Upper lobe of right lung (tissue), 1 donor: ENCODE measurements around the gene PTH1R. TPM values are rescaled to one million over a fixed set of nuclear protein-coding genes. Genes with fewer than 3 reads are reported as not detected.

Experiments used
- ATAC-seq: fragments of 200-7000 bp; cut with Tn5 transposase; one replicate; pipeline ENCODE4 v1.9.1; 2020; ENCODE audit warnings: mild to moderate bottlenecking, moderate library complexity
- DNase-seq: peaks from one replicate; pipeline ENCODE4 v3.0.0-alpha.2; 2020
- H3K27ac ChIP-seq: fragments of 200-600 bp; one replicate; pipeline ENCODE4 v1.8.0; 2022
- H3K27me3 ChIP-seq: fragments of 200-600 bp; one replicate; pipeline ENCODE4 v1.8.0; 2022; ENCODE audit warnings: mild to moderate bottlenecking
- H3K36me3 ChIP-seq: fragments of 200-600 bp; one replicate; pipeline ENCODE4 v1.8.0; 2022
- H3K4me1 ChIP-seq: fragments of 200-600 bp; one replicate; pipeline ENCODE4 v1.8.0; 2022
- H3K4me3 ChIP-seq: fragments of 200-600 bp; one replicate; pipeline ENCODE4 v1.8.0; 2022; ENCODE audit warnings: mild to moderate bottlenecking
- H3K9me3 ChIP-seq: fragments of 200-600 bp; one replicate; pipeline ENCODE4 v1.8.0; 2022
- CTCF ChIP-seq: fragments of 200-600 bp; IDR thresholded peaks from one replicate; pipeline ENCODE4 v1.8.0; 2022; ENCODE audit warnings: antibody characterized with exemption
- intact Hi-C: fragments of 100-400 bp; cut with DNase I; formaldehyde crosslinking; loops from one replicate; pipeline ENCODE4 v1.11.0; 2022
- total RNA-seq: library from RNA; stranded (reverse); fragmentation: NEBNext Ultra II Directional; extraction: Animal tissue kit (Norgen Biotek cat#: 25700); gene quantifications from one replicate; pipeline ENCODE4 v1.2.1, GENCODE V29; 2021
- donor health status: DM: no; HTN: yes; CAD: no; lungs with severe emphysema.

The PTH1R gene
- total RNA-seq, 1 donor from 2014 or later = 14.9 TPM

- Histone ChIP-seq H3K27ac (no peak overlapping the region), H3K27me3 (peaks cover 6% of the 10 kb centered on the region)
- intact Hi-C loops = no loop called here
Measured at GRCh38 chr3:46893763-46894162, 16.2 kb downstream of the PTH1R start.

GRCh38 chr3:46894256-46894655 is 16.7 kb downstream of the PTH1R start:
- no peak for TF ChIP-seq CTCF
- no peak overlapping the region for H3K4me3 ChIP-seq
- H3K9me3 ChIP-seq = no peaks in the 10 kb centered on the region
- intact Hi-C loops = no loop called here
- H3K27ac ChIP-seq = no peak overlapping the region
- ATAC-seq (no peak), DNase-seq (no peak)
- no peaks in the 10 kb centered on the region for H3K36me3 ChIP-seq
- peaks cover 7% of the 10 kb centered on the region for H3K27me3 ChIP-seq
- peaks cover 28% of the 10 kb centered on the region for H3K4me1 ChIP-seq

More at GRCh38 chr3:46893763-46894162, 16.2 kb downstream of the PTH1R start:
- DNase-seq (no peak), ATAC-seq (no peak)
- no peaks in the 10 kb centered on the region for H3K36me3 ChIP-seq
- no peaks in the 10 kb centered on the region for H3K9me3 ChIP-seq
- H3K4me3 ChIP-seq = no peak overlapping the region
- peaks cover 23% of the 10 kb centered on the region for H3K4me1 ChIP-seq
- no peak for TF ChIP-seq CTCF

GRCh38 chr3:46895204-46895660 is 17.7 kb downstream of the PTH1R start:
- intact Hi-C loops = loop anchor here (5.0 kb wide), 1 partner anchor 188 kb away; no protein-coding TSS in a partner anchor
- H3K36me3 ChIP-seq = no peaks in the 10 kb centered on the region
- no peak overlapping the region for H3K4me3 ChIP-seq
- H3K4me1 ChIP-seq = peaks cover 28% of the 10 kb centered on the region
- DNase-seq (peak; percentile 89), ATAC-seq (peak; percentile 61)
- no peaks in the 10 kb centered on the region for H3K9me3 ChIP-seq
- no peak overlapping the region for H3K27ac ChIP-seq
- peaks cover 7% of the 10 kb centered on the region for H3K27me3 ChIP-seq
- peak; percentile 88 for TF ChIP-seq CTCF

- no peak overlapping the region for H3K27ac ChIP-seq
- ATAC-seq (no peak), DNase-seq (no peak)
- intact Hi-C loops = loop anchor here (5.0 kb wide), 1 partner anchor 188 kb away; no protein-coding TSS in a partner anchor
- TF ChIP-seq CTCF = no peak
- no peak overlapping the region for H3K4me3 ChIP-seq
- peaks cover 28% of the 10 kb centered on the region for H3K4me1 ChIP-seq
- no peaks in the 10 kb centered on the region for H3K36me3 ChIP-seq
- peaks cover 7% of the 10 kb centered on the region for H3K27me3 ChIP-seq
- no peaks in the 10 kb centered on the region for H3K9me3 ChIP-seq
Measured at GRCh38 chr3:46895761-46896160, 18.2 kb downstream of the PTH1R start.

- no peaks in the 10 kb centered on the region for H3K9me3 ChIP-seq
- H3K4me1 ChIP-seq = peaks cover 28% of the 10 kb centered on the region
- TF ChIP-seq CTCF = no peak
- intact Hi-C loops = loop anchor here (5.0 kb wide), 1 partner anchor 189 kb away; no protein-coding TSS in a partner anchor
- peaks cover 7% of the 10 kb centered on the region for H3K27me3 ChIP-seq
- DNase-seq = no peak
- no peak overlapping the region for H3K4me3 ChIP-seq
- no peaks in the 10 kb centered on the region for H3K36me3 ChIP-seq
- no peak overlapping the region for H3K27ac ChIP-seq
- no peak for ATAC-seq
Measured at GRCh38 chr3:46896386-46896785, 18.9 kb downstream of the PTH1R start.

- DNase-seq (no peak), ATAC-seq (no peak)
- TF ChIP-seq CTCF = no peak
- H3K4me3 ChIP-seq = no peak overlapping the region
- H3K9me3 ChIP-seq = no peaks in the 10 kb centered on the region
- no peaks in the 10 kb centered on the region for H3K36me3 ChIP-seq
- intact Hi-C loops = loop anchor here (5.0 kb wide), 1 partner anchor 190 kb away; no protein-coding TSS in a partner anchor
- H3K4me1 ChIP-seq = peaks cover 23% of the 10 kb centered on the region
- no peak overlapping the region for H3K27ac ChIP-seq
- H3K27me3 ChIP-seq = peaks cover 7% of the 10 kb centered on the region
Measured at GRCh38 chr3:46897031-46897430, 19.5 kb downstream of the PTH1R start.
